GM18511 (cell line): ENCODE measurements around the gene ASCL1.

Experiments
- ATAC-seq: cut with Tn5 transposase; IDR thresholded peaks from one replicate; pipeline ENCODE4 v1.9.1; 2021; ENCODE audit warnings: mild to moderate bottlenecking, moderate library complexity; ENCODE audit not compliant: unreplicated experiment

Gene ASCL1

GRCh38 chr12:102973583-102973982, 16.1 kb downstream of the ASCL1 start:
- no peak for ATAC-seq

GRCh38 chr12:102976609-102977280, 19.3 kb downstream of the ASCL1 start:
- no peak for ATAC-seq

- ATAC-seq: no peak
Measured at GRCh38 chr12:102977945-102978706, 20.7 kb downstream of the ASCL1 start.

GRCh38 chr12:102980350-102980749, 22.9 kb downstream of the ASCL1 start:
- no peak for ATAC-seq

GRCh38 chr12:102990419-102990818, 32.9 kb downstream of the ASCL1 start:
- no peak for ATAC-seq

GRCh38 chr12:102992297-102992696, 34.8 kb downstream of the ASCL1 start:
- no peak for ATAC-seq

GRCh38 chr12:102992720-102993119, 35.2 kb downstream of the ASCL1 start:
- no peak for ATAC-seq

GRCh38 chr12:102993537-102993936, 36.1 kb downstream of the ASCL1 start:
- no peak for ATAC-seq

GRCh38 chr12:102995372-102995771, 37.9 kb downstream of the ASCL1 start:
- ATAC-seq: no peak
